Measurements from ENCODE around the gene UNC5A.

DNA sequence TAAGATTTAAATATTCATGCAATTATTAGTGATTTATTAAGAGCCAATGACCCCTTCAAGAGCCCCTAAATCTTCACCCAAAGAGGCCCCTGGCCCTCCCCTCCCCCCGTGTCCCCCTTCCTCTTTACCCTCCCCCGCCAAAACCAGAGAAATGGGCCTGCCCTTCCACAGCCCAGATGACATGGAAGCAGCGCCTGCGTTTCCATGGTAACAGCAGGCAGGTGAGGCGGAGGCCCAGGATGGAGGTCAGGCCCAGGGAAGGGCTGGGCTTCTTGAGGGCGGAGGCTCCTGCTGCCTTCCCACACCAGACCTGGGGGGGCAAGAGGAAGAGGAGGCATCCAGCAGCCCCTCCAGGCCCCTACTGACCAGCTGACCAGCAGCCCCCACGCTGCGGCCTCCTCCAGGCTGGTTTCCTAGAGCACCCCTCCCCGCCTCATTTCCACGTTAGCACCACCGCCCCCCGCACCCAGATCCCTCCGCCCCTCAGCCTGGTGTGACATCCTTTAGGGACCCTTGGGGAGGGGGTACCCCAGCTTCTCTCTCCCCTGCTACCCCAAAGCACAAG is 37.4 kb downstream of the UNC5A start:
- no peak for TF ChIP-seq EZH2 (IDR thresholded peaks at IDR 0.05; ENCODE audit: borderline replicate concordance, low read depth, low read length)
- TF ChIP-seq ZKSCAN3 (CRISPR knock-in tag; IDR thresholded peaks at IDR 0.05): no peak
